OCI-LY7 (cell line): ENCODE data around the gene FHIT.

Source experiments
- EZH2phosphoT487 ChIP-seq: fragments of 200-600 bp; sonication (generic); IDR thresholded peaks from 2 replicates; pipeline ENCODE4 v1.6.1; 2018; ENCODE audit warnings: low read depth, borderline replicate concordance, mild to moderate bottlenecking, mixed run types, antibody characterized with exemption, low read length, moderate library complexity, mixed read lengths
- TF ChIP-seq, protein P1 (sequence below): fragments of 200-600 bp; sonication (generic); conservative IDR thresholded peaks from 2 replicates; pipeline ENCODE4 v1.5.1; 2014; ENCODE audit warnings: mild to moderate bottlenecking, antibody characterized with exemption, low read length, moderate library complexity, mixed read lengths

DNA sequence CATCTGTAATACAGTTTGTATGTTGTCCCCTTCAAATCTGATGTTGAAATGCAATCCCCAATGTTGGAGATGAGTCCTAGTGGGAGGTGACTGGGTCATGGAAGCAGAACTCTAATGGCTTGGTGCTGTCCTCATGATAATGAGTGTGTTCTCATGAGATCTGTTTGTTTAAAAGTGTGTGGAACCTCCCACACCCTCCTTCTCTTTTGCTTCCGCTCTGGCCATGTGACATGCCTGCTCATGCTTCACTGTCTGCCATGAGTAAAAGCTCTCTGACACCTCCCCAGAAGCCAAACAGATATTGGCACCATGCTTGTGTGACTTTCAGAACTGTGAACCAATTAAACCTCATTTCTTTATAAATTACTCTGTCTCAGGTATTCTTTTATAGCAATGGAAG lies 1407.4 kb downstream of the FHIT start:
- TF ChIP-seq, protein P1, sequence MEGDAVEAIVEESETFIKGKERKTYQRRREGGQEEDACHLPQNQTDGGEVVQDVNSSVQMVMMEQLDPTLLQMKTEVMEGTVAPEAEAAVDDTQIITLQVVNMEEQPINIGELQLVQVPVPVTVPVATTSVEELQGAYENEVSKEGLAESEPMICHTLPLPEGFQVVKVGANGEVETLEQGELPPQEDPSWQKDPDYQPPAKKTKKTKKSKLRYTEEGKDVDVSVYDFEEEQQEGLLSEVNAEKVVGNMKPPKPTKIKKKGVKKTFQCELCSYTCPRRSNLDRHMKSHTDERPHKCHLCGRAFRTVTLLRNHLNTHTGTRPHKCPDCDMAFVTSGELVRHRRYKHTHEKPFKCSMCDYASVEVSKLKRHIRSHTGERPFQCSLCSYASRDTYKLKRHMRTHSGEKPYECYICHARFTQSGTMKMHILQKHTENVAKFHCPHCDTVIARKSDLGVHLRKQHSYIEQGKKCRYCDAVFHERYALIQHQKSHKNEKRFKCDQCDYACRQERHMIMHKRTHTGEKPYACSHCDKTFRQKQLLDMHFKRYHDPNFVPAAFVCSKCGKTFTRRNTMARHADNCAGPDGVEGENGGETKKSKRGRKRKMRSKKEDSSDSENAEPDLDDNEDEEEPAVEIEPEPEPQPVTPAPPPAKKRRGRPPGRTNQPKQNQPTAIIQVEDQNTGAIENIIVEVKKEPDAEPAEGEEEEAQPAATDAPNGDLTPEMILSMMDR = no peak
- TF ChIP-seq EZH2phosphoT487 = no peak
